Stimulated activated CD4-positive, alpha-beta T cell treated with anti-CD3 and anti-CD28 coated beads, Interleukin-1b, Interleukin-23, amount 100 ng/mL, for 24 hours (primary cell): ENCODE data around the gene ILDR2.
"Not testable (repeated sequence)": the region's sequence is repeated elsewhere in the genome, so short reads cannot be mapped to it uniquely, and the experiment has no call there.

Source experiments
- DNase-seq, 4 experiments: peaks; one replicate each; pipeline ENCODE4 v3.0.0-alpha.2; 2020; ENCODE audit warnings: low read depth in 4 of 4, low spot score in 1 of 4

Gene ILDR2

DNA sequence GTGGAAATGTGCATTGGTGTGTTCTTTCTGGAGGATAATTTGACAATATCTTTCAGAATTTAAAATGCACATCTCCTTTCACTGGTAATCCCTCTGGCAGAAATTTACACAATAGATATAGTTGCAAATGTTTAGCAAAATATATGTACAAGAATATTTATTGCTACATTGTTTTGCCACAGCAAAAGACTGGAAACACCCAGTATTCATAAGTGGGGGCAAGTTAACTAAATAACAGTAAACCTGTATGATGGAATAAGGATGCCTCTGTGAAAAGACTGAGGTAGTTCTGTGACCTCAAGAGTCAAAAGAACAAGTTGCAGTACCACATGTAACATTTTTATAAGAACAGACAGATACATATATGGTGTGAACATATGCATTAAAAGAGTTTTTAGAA is 85.6 kb downstream of the ILDR2 start:
- DNase-seq, result no peak

DNA sequence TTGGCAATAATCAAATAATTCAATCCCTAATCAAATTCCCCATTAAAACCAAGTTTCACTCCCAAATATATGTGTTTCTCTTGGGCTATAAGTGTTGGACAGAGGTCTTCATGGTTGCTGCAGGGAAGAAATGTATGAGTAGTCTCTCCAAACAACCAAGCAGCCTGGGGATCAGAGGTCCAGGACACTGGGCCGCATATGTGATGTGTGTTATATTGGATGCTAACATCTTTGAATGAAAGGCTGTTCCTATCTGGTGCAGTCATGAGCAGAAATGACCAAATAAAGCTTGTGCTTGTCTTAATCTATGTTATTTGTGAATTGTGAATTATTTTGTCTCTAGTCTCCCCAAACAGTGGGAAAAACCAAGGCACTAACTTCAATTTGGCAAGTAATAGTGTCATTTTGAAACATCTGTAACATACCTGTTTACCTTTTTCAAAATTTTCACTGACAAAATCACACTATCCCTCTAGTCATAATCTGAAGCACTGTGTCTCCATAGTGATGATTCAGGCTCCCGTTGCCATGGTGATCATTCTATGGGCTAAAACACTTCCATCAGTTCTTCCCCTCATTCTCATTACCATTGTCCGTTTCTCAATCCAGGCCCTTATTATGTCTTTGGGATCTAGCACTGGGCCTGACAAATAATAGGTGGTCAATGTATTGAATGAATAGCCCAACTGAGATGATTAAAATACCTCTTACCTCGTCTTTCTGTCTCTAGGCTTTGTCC is 86.8 kb downstream of the ILDR2 start:
- no peak for DNase-seq

DNA sequence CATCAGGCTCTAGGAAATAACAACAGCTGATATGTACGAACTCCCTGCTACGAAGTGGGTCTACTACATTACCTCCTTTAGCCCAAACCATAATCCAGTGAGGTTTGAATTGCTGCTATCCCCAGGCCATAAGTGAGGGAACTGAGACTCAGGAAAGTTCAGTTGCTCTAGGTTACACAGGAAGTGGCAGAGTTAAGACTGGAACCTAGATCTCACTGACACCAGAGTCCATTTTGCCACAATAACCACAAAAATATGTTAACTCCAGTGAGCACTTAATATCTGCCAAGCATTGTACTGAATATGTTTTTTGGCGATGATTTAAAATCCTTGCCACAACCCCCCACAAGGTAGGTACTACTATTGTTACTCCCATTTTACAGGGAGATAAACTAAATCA is 90.4 kb downstream of the ILDR2 start:
- DNase-seq, result no peak

DNA sequence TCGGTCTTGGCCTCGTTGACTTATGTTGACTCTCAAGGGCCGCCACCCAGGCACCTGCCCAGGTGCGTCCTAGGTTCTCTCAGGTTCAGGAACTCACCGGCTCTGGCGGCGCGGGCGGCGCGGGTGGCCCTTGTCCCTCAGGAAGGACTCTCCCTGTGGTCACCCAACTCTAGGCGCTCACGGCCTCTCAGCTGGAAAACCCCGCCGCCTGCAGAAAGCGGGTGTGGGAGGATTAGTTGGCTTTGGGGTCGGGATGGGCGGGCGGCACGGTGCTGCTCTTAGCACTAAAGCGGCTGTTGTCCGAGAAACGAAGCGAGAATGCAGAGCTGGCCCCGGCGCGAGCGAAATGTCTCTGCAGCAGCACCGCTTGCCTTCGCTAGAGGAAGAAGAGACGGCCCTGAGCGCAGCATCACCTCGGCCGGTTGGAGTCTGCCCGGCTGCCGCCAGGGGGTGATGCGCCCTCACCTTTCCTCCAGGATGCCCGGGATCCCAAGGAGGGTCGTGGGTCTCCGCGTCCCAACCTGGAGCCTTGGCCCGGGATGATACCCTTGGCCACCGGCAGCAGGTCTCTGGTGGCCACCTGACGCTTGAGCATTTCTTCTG is 91.2 kb downstream of the ILDR2 start:
- DNase-seq, result peak in 2 of 4 experiments; percentile 10 to 14

DNA sequence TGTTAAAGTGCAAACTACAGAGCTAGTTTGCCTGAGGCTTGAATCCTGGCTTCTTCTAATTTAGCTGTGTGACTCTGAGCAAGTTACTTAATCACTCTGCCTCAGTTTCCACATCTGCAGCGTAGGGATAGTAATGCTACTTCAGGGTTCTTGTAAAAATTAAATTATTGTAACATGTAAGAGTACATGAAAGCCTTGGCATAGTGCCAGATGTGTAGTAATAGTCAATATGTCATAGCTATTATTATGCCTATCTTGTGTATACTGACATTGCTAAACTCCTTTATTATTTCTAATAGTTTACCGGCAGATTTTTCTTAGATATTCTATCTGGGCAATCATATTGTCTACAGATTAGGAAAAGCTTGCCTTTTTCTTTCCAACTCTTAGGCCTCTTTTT is 92.4 kb downstream of the ILDR2 start:
- DNase-seq, result no peak

GRCh38 chr1:166878173-166878917 is 97.0 kb downstream of the ILDR2 start:
- not testable (repeated sequence) for DNase-seq

- no peak for DNase-seq
Measured at GRCh38 chr1:166876540-166876838, 98.9 kb downstream of the ILDR2 start.

- peak; percentile 92 to 98 (median 98) for DNase-seq
Measured at GRCh38 chr1:166875734-166876539, 99.4 kb downstream of the ILDR2 start, which contains the start of gene TADA1. Gene TADA1, minus strand, starts transcription at chr1:166876264. Its CDS starts 31 bp downstream, at chr1:166876233.

DNA sequence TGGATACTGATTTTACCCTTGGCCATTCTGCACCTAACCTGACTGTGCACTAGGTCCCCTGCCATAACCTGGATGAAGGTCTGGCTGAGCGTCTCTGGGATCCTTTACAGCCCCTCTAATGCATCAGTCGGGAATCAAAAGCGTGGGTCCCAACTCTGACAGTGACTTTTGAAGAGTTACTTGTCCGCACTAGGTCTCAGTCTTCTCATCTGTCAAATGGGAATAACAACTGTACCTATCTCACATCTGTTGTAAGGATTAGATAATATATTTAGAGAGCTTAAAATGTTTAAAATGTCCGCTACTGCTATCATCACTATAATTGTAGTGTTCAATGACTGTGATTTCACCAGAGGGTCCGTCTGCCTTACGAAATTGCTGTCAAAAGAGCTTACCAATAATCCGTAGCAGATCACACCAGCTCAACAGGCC is 100.0 kb downstream of the ILDR2 start:
- no peak for DNase-seq

GRCh38 chr1:166874464-166874863 is 100.9 kb downstream of the ILDR2 start:
- no peak for DNase-seq

GRCh38 chr1:166870584-166870983 is 104.8 kb downstream of the ILDR2 start:
- DNase-seq, result no peak

DNA sequence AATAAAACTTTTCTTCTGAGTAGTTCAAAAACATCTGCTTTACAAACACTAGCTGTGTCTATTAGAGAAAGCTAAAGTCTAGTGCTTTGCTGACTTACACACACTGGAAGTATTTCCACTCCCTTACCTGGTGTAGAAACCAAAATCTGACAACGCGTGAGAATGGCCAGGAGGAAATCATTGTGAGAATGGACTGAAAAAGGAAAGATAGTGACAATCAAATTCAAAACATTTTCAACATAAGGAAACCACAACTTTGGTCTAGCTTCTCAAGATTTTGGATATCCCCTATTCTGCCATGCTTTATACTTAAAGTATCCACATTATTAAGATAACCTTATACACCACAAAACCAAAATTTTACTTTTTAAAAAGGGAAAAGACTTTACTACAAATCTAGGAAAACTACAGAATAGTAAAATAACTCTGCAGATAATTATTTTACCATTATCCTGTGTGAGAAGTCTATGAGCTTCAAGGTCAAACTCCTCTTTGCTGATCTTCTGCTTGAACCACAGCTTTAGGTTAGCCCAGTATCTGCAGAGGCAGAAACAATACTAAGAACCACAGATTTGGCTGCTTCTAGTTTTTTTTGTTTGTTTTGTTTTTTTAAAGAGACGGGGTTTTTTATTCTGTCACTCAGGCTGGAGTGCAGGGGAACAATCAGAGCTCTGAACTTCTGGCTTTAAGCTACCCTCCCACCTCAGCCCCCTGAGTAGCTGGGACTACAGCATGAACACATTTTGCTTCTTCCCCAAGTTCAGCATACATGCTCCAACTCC is 105.8 kb downstream of the ILDR2 start:
- DNase-seq, result no peak

- DNase-seq, result no peak
Measured at GRCh38 chr1:166868639-166869038, 106.7 kb downstream of the ILDR2 start.

DNA sequence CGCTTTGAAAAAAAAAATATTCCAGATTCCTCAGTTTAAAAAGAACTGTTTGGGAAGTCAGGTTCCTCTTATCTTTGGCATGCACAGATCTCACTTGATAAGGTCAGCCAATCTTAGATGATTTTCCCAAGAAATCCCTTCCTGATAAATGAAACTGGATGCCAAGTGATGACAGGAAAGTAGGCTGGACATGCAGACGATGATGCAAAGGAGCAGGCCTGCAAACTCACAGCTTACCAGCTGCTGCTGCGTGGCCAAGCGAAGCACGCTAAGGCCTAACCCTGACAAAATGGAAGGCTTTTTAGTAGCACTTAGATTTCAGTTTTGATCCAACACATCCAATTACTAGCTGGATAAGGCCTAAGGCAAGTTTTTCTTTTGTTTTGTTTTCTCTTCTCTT is 109.4 kb downstream of the ILDR2 start:
- DNase-seq, result no peak

DNA sequence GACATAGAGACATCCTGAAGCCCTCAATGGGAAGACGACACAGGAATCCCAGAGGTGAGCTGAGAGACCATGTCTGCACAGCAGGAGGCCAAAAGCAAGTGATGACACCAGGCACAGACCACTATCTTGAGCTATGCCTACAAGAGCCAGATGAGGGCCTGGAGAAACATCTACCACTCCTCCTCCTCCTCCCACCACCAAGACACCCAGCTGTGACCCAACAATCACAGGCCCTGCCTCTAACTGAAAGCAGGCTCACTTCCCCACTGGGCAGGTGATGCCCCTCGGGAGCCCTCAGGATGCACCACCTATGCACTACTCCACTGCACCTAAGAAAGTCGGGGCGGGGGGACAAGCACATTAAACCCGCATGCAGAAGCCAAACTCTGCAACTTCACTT is 115.7 kb downstream of the ILDR2 start:
- no peak for DNase-seq

- no peak for DNase-seq
Measured at GRCh38 chr1:166858726-166859419, 116.5 kb downstream of the ILDR2 start.
